IMR-90 (cell line): ENCODE results near the gene TREH. TPM values are rescaled to one million over a fixed set of nuclear protein-coding genes. Genes with fewer than 3 reads are reported as not detected.
"Not testable (repeated sequence)": the region's sequence is repeated elsewhere in the genome, so short reads cannot be mapped to it uniquely, and the experiment has no call there.

Source experiments
- ATAC-seq: fragments of 200-7000 bp; cut with Tn5 transposase; 2 replicates; pipeline ENCODE4 v1.9.1; 2020; ENCODE audit warnings: low read depth, mild to moderate bottlenecking, moderate library complexity
- BruUV-seq: library from RNA; stranded (reverse); fragments of 400-500 nt; replicated peaks from 2 replicates; lab custom pipeline; 2021; lab: Mats Ljungman, UMichigan
- CTCF ChIA-PET: fragments of 300-600 bp; formaldehyde crosslinking; extraction: SDS; loops from one replicate; lab custom pipeline; 2021; ENCODE audit warnings: antibody characterized with exemption; lab: Yijun Ruan, JAX
- POLR2A ChIA-PET: fragments of 300-600 bp; sonication (Branson Sonifier 250); formaldehyde crosslinking; loops from one replicate; lab custom pipeline; 2022; ENCODE audit warnings: antibody characterized with exemption; ENCODE audit not compliant: unreplicated experiment; lab: Charles Lee
- DNase-seq: peaks from one replicate; pipeline ENCODE4 v3.0.0; 2013
- H2AFZ ChIP-seq: replicated peaks from 2 replicates; pipeline ENCODE3; 2013; ENCODE audit warnings: low read length, mild to moderate bottlenecking; ENCODE audit not compliant: poor library complexity
- H2AK5ac ChIP-seq: 2 replicates; pipeline ENCODE4 v1.6.1; 2013; ENCODE audit warnings: low read depth, low read length, inconsistent platforms
- H2AK9ac ChIP-seq: replicated peaks from 2 replicates; pipeline ENCODE3; 2013; ENCODE audit warnings: mild to moderate bottlenecking, low read depth, low read length, moderate library complexity; ENCODE audit not compliant: poor library complexity
- H2BK120ac ChIP-seq: 2 replicates; pipeline ENCODE4 v1.6.1; 2013; ENCODE audit warnings: low read depth, low read length, inconsistent platforms
- H2BK15ac ChIP-seq: 3 replicates; pipeline ENCODE4 v1.6.1; 2013; ENCODE audit warnings: low read depth, low read length, inconsistent platforms
- H2BK20ac ChIP-seq: 2 replicates; pipeline ENCODE4 v1.6.1; 2013; ENCODE audit warnings: low read depth, mild to moderate bottlenecking, inconsistent platforms, low read length, moderate library complexity
- H2BK5ac ChIP-seq: 2 replicates; pipeline ENCODE4 v1.6.1; 2013; ENCODE audit warnings: mild to moderate bottlenecking, low read depth, low read length, inconsistent platforms; ENCODE audit not compliant: poor library complexity, severe bottlenecking
- H3K14ac ChIP-seq: replicated peaks from 2 replicates; pipeline ENCODE4 v1.6.1; 2013; ENCODE audit warnings: low read depth, low read length, inconsistent platforms
- H3K18ac ChIP-seq: 2 replicates; pipeline ENCODE4 v1.6.1; 2013; ENCODE audit warnings: low read depth, low read length, control low read depth
- H3K23ac ChIP-seq: 2 replicates; pipeline ENCODE4 v1.6.1; 2013; ENCODE audit warnings: low read depth, low read length, inconsistent platforms
- H3K27ac ChIP-seq: 2 replicates; pipeline ENCODE4 v1.5.1; 2013; ENCODE audit warnings: mild to moderate bottlenecking, control low read depth, low read length; ENCODE audit not compliant: insufficient read depth
- H3K27me3 ChIP-seq: 2 replicates; pipeline ENCODE4 v1.6.1; 2013; ENCODE audit warnings: low read length; ENCODE audit not compliant: control insufficient read depth, insufficient read depth
- H3K36me3 ChIP-seq: 2 replicates; pipeline ENCODE4 v1.6.1; 2013; ENCODE audit warnings: low read length, mixed read lengths; ENCODE audit not compliant: control insufficient read depth, insufficient read depth
- H3K4ac ChIP-seq: 2 replicates; pipeline ENCODE4 v1.6.1; 2013; ENCODE audit warnings: low read depth, low read length, inconsistent platforms
- H3K4me1 ChIP-seq: 2 replicates; pipeline ENCODE4 v1.6.1; 2013; ENCODE audit warnings: low read length, mixed read lengths; ENCODE audit not compliant: control insufficient read depth, insufficient read depth
- H3K4me2 ChIP-seq: 2 replicates; pipeline ENCODE4 v1.6.1; 2013; ENCODE audit warnings: low read depth, mild to moderate bottlenecking, control low read depth, low read length, moderate library complexity
- H3K4me3 ChIP-seq: 2 replicates; pipeline ENCODE4 v1.5.1; 2013; ENCODE audit warnings: low read depth, mild to moderate bottlenecking, control low read depth, low read length, moderate library complexity; ENCODE audit not compliant: insufficient read depth
- H3K56ac ChIP-seq: 2 replicates; pipeline ENCODE4 v1.6.1; 2013; ENCODE audit warnings: low read length, inconsistent platforms; ENCODE audit not compliant: insufficient read depth; ENCODE audit errors: extremely low read depth
- H3K79me1 ChIP-seq, 2 experiments: 2 replicates each; pipeline ENCODE4 v1.6.1; 2013; ENCODE audit warnings: low read length in 2 of 2, inconsistent platforms in 1 of 2, low read depth in 1 of 2
- H3K9ac ChIP-seq: 2 replicates; pipeline ENCODE4 v1.6.1; 2013; ENCODE audit warnings: low read depth, low read length, control low read depth
- H3K9me1 ChIP-seq: 2 replicates; pipeline ENCODE4 v1.6.1; 2013; ENCODE audit warnings: low read length, inconsistent platforms; ENCODE audit not compliant: insufficient read depth
- H3K9me3 ChIP-seq: 2 replicates; pipeline ENCODE4 v1.6.1; 2013; ENCODE audit warnings: low read length; ENCODE audit not compliant: control insufficient read depth, insufficient read depth
- H4K20me1 ChIP-seq: 2 replicates; pipeline ENCODE4 v1.6.1; 2013; ENCODE audit warnings: low read length, inconsistent platforms; ENCODE audit not compliant: insufficient read depth
- H4K5ac ChIP-seq: 2 replicates; pipeline ENCODE4 v1.6.1; 2013; ENCODE audit warnings: mild to moderate bottlenecking, low read depth, low read length, control low read depth
- H4K8ac ChIP-seq, 2 experiments: 2 replicates each; pipeline ENCODE4 v1.6.1; 2013; ENCODE audit warnings: low read depth in 2 of 2, low read length in 2 of 2, control low read depth in 1 of 2, inconsistent platforms in 1 of 2
- H4K91ac ChIP-seq: 2 replicates; pipeline ENCODE4 v1.6.1; 2013; ENCODE audit warnings: low read depth, low read length, inconsistent platforms; ENCODE audit not compliant: insufficient read depth
- WGBS, 2 experiments: methylation state at CpG; one replicate each; pipeline versions ENCODE4 v1.1.5 to v1.1.7; 2013; ENCODE audit warnings: missing lambda C conversion rate in 2 of 2; ENCODE audit not compliant: insufficient read length in 1 of 2; ENCODE audit errors: extremely low coverage in 2 of 2; 5-methylcytosine and 5-hydroxymethylcytosine counted together
- dilution Hi-C: fragments of 300-500 bp; cut with HindIII; formaldehyde crosslinking; loops from one replicate; pipeline ENCODE4 v1.14.3; 2018; ENCODE audit warnings: low sequenced_read_pairs; ENCODE audit not compliant: unreplicated experiment
- in situ Hi-C: fragments of 300-500 bp; cut with MboI; formaldehyde crosslinking; loops from 3 replicates; pipeline ENCODE4 v1.14.3; 2019; ENCODE audit warnings: low sequenced_read_pairs, inconsistent platforms, mixed read lengths
- intact Hi-C: fragments of 100-400 bp; cut with micrococcal nuclease; formaldehyde crosslinking; loops from 2 replicates; pipeline ENCODE4 v1.10.0; 2022
- polyA plus RNA-seq, 3 experiments: library from polyadenylated mRNA; depleted of rRNA; stranded (reverse); fragments of >200 nt; gene quantifications; 2 replicates each; pipeline ENCODE4 v1.2.3, GENCODE V29; 2012; ENCODE audit warnings: low replicate concordance in 1 of 3
- total RNA-seq: library from RNA; depleted of rRNA; stranded (reverse); fragments of >200 nt; gene quantifications from 2 replicates; pipeline ENCODE4 v1.2.3, GENCODE V29; 2012

The TREH gene
- total and polyA plus RNA-seq, 2 of the 4 experiments (the other 2 are of a cell fraction): not detected

DNA sequence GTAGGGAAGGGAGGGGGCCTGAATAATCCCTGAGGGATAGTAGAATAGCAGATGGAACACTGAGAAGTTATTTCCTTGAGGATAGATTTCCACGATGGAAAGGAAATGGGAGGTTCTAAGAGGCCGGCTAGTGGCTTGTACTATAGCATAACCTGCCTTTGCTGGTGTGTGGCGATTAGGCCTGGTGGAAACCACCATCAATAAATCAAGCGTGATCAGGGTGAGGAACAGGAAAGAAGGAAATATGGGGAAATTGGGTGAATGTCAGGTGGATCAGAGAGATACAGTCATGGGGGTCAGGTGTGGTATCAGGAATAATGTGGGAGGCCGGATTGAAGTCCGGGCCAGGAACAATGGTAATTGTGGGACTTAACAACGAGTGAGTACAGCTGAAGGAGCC is 39.1 kb upstream of the TREH start:
- H2BK20ac ChIP-seq, H3K4me3 ChIP-seq, H3K36me3 ChIP-seq, in situ Hi-C loops, H2BK5ac ChIP-seq, DNase-seq, H3K56ac ChIP-seq, H2BK15ac ChIP-seq, H4K5ac ChIP-seq, H4K20me1 ChIP-seq, H3K27ac ChIP-seq, H2BK120ac ChIP-seq, dilution Hi-C loops, H2AFZ ChIP-seq, CTCF ChIA-PET, ATAC-seq, H3K4me2 ChIP-seq, H2AK9ac ChIP-seq, H3K4me1 ChIP-seq, H4K8ac ChIP-seq, POLR2A ChIA-PET, H3K9me1 ChIP-seq, H3K4ac ChIP-seq, BruUV-seq, H4K91ac ChIP-seq, H3K79me1 ChIP-seq, H3K14ac ChIP-seq, H3K27me3 ChIP-seq, H2AK5ac ChIP-seq, H3K18ac ChIP-seq, H3K23ac ChIP-seq, H3K9me3 ChIP-seq, intact Hi-C loops, H3K9ac ChIP-seq: not testable (repeated sequence)
- no CpG with 5 or more reads among the region's 7 CpGs for WGBS, 2 experiments

DNA sequence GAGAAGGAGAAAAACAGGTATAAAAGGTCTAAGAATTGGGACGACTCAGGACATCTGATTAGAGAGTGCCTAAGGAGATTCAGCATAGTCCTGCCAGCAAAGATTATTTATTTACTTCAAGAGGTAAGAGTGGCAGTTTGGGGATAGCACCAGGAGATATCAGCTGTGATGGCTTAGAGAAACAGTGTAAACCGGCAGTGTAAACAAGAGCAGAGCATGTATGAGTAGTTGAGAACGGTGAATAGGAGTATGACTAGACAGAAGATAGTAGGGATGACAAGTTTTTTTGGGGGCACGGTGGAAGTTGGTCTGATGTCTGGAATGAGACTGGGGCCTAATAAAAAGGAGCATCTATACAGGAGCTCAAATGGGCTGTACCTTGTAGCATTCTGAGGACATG is 38.3 kb upstream of the TREH start:
- dilution Hi-C loops, H4K91ac ChIP-seq, BruUV-seq, H3K18ac ChIP-seq, H3K4me2 ChIP-seq, H3K9ac ChIP-seq, H3K14ac ChIP-seq, H3K27me3 ChIP-seq, H3K27ac ChIP-seq, H2BK120ac ChIP-seq, in situ Hi-C loops, DNase-seq, H2BK20ac ChIP-seq, H3K4me3 ChIP-seq, H2BK5ac ChIP-seq, H3K56ac ChIP-seq, H2AK5ac ChIP-seq, H2BK15ac ChIP-seq, ATAC-seq, H4K5ac ChIP-seq, H3K23ac ChIP-seq, H3K4me1 ChIP-seq, H3K9me1 ChIP-seq, H3K4ac ChIP-seq, H2AK9ac ChIP-seq, CTCF ChIA-PET, H3K36me3 ChIP-seq, H3K9me3 ChIP-seq, POLR2A ChIA-PET, H2AFZ ChIP-seq, H4K8ac ChIP-seq, H3K79me1 ChIP-seq, intact Hi-C loops, H4K20me1 ChIP-seq: not testable (repeated sequence)
- WGBS, 2 experiments: 38% methylated on average over 3 of the region's 4 CpGs; no CpG with 5 or more reads in 1 of the 2 experiments
